HPDE6-E6E7 (cell line): ENCODE data around the gene RAET1E.
"Not testable (repeated sequence)": the region's sequence is repeated elsewhere in the genome, so short reads cannot be mapped to it uniquely, and the experiment has no call there.

ENCODE experiments used
- DNase-seq: peaks from one replicate; pipeline ENCODE4 v3.0.0; 2011; ENCODE audit warnings: missing footprints; ENCODE audit errors: extremely low spot score

Gene RAET1E

GRCh38 chr6:149862922-149863697, 34.8 kb downstream of the RAET1E start:
- no peak for DNase-seq

GRCh38 chr6:149862424-149862738, 35.5 kb downstream of the RAET1E start:
- not testable (repeated sequence) for DNase-seq

GRCh38 chr6:149861603-149862423, 36.1 kb downstream of the RAET1E start:
- DNase-seq = no peak

GRCh38 chr6:149860834-149861602, 36.9 kb downstream of the RAET1E start:
- DNase-seq = no peak

GRCh38 chr6:149860513-149860833, 37.4 kb downstream of the RAET1E start:
- DNase-seq = no peak

- no peak for DNase-seq
Measured at GRCh38 chr6:149859938-149860337, 38.0 kb downstream of the RAET1E start.

- no peak for DNase-seq
Measured at GRCh38 chr6:149859368-149859767, 38.5 kb downstream of the RAET1E start.

GRCh38 chr6:149857541-149857940, 40.4 kb downstream of the RAET1E start:
- DNase-seq = no peak

GRCh38 chr6:149856256-149856994, 41.5 kb downstream of the RAET1E start:
- DNase-seq = no peak

- DNase-seq = no peak
Measured at GRCh38 chr6:149855741-149856140, 42.2 kb downstream of the RAET1E start.

GRCh38 chr6:149855040-149855654, 42.8 kb downstream of the RAET1E start:
- peak; percentile 62 for DNase-seq

- no peak for DNase-seq
Measured at GRCh38 chr6:149854532-149854931, 43.4 kb downstream of the RAET1E start.

- DNase-seq = not testable (repeated sequence)
Measured at GRCh38 chr6:149854017-149854416, 43.9 kb downstream of the RAET1E start.

GRCh38 chr6:149852881-149853280, 45.0 kb downstream of the RAET1E start:
- no peak for DNase-seq

- DNase-seq = no peak
Measured at GRCh38 chr6:149852180-149852579, 45.7 kb downstream of the RAET1E start.

- DNase-seq = no peak
Measured at GRCh38 chr6:149851461-149852110, 46.3 kb downstream of the RAET1E start.

GRCh38 chr6:149848343-149848742, 49.6 kb downstream of the RAET1E start:
- not testable (repeated sequence) for DNase-seq
